GM19452 (cell line): ENCODE data around the gene IL1RAPL1.

Source experiments
- ATAC-seq: cut with Tn5 transposase; IDR thresholded peaks from one replicate; pipeline ENCODE4 v1.9.1; 2021; ENCODE audit not compliant: unreplicated experiment

IL1RAPL1 gene

DNA sequence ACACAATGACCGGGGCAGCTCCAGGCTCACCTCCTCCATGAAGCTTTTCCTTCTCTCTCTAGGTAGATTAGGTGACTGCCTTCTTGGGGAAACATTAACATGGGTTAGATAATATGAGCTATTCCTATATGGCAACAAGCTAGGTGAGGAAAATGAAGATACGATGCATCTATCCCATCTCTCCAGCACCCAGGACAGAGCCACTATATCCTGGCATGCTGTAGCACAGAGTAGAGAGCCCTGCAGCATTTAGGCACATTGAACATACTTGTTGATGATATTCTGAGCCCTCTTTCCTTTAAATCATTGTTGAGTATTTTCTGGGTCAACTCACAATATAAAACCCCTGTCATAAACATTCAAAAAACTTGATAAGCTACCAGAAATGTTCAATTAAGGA is 1133.9 kb downstream of the IL1RAPL1 start:
- ATAC-seq: no peak

DNA sequence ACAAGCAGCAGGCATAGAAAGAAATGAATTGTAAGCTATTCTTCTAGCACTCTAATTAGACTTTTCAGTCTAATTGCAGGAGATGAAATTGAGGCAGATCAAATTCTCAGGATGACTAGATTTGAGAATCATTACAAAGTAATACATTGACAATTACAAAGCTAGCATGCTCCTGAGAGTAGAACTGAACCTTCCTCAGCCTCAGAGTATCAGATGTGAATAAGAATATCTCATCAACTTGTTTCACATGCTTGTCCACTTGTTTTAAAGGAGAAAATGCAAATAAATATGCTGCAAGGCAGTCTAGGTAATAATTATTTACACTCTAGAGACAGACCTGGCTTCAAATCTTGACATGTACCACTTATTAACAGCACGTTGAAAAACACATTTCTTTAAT is 1137.1 kb downstream of the IL1RAPL1 start:
- no peak for ATAC-seq

DNA sequence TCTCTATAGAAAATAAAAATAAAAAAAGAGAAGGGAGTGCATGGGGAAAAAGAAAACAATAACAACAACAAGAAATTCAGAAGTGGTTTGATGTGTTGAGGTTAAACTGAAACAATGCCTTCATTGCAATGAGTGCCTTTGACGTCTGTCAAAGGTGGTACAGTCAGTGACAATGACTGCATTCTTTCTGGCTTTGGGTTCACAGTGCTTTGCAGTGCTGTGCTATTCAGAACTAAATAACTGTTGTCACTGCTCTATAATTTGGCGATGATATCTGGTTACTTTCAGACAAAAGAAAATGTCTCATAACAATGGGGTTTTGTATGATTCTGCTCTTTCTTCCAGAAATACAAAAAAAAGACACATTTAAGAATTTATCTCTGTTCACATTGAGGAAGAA is 1139.6 kb downstream of the IL1RAPL1 start:
- no peak for ATAC-seq

GRCh38 chrX:29728639-29729038 is 1141.4 kb downstream of the IL1RAPL1 start:
- ATAC-seq: no peak

DNA sequence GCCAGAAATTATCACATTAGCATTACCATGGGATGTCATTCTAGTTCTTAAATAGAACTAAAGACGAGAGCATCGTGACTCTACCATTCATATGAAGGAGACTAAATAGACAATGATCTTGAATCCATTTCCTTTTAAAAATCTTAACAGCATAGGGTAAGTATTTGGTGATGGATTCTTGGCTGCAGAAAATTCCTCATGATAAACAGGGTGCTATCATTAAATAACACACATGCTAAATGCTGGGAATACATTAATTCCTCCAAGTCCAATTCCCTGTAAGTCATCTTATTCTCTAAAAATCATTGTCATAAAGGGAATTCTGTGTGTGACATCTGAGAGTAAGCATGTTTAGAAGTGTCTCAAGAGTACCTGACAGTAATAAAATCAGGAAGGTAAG is 1157.7 kb downstream of the IL1RAPL1 start:
- no peak for ATAC-seq

DNA sequence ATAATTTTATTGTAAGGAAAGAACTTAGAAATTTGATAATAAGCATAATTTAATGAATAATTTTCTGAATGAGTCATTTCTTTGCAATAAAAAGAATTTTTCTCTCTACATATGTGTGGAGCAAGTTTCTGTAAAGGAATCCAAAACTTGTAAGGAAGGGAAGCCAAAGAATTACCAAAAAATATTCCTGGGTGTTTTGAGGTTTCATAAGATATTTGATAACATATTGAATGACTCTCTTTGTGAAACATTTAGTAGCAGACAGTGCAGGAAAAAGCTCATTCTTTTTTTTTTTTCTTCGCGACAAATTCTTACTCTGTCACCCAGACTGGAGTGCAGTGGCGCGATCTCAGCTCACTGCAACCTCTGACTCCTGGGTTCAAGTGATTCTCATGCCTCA is 1159.1 kb downstream of the IL1RAPL1 start:
- ATAC-seq: no peak

GRCh38 chrX:29762006-29762405 is 1174.8 kb downstream of the IL1RAPL1 start:
- ATAC-seq: no peak

GRCh38 chrX:29775890-29776289 is 1188.6 kb downstream of the IL1RAPL1 start:
- no peak for ATAC-seq

GRCh38 chrX:29787656-29788055 is 1200.4 kb downstream of the IL1RAPL1 start:
- ATAC-seq: no peak

DNA sequence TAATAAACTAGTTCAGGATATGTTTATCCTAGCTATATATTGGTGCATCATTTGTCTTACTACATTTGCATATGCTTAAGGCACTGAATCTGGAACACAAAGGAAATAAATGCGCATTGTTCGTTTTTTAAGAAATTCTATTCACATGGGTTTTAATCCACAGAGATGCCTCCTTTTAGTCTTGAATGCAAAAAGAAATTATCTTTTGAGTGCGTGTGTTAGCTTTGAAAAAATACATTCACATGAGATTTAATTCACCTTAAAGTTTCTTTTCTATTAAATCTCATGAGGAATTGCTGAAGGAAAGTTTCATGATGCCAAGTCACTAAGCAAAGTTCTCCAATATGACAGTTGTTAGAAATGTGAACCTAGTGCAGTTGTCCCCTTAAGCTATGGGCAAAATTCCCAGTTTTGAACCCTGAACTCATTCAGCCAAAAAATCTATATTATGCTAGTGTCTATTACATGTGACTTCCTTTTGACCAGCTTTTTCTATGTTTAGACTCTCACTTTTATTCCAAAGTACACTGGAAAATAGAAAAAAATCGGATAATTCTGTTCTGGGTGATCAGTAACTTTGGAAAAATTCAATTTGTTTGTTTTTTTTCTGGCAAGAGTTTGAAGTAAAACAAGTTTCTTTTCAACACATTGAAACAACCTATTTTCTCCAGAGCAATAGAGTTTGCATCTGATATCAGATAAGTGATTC is 1201.9 kb downstream of the IL1RAPL1 start:
- no peak for ATAC-seq

GRCh38 chrX:29792335-29792734 is 1205.1 kb downstream of the IL1RAPL1 start:
- ATAC-seq: no peak

DNA sequence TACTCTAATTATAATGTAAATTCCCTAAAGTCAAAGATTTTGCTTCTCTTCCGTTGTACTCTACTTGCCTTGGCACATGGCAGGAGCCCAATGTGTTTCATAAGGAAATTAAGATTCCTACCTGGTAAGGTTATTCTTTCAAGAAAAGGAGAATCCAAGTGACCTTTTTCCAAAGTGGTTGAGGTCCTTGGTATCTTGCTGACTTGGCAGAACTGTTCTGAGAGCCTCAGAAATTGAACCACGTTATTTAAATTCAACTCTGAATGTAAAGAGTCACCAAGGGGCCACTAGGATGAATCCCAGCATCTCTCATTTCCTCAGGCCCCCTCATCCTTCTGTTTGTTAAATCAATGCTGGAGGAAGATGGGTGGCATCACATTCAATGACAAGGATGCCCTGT is 1209.9 kb downstream of the IL1RAPL1 start:
- ATAC-seq: no peak

DNA sequence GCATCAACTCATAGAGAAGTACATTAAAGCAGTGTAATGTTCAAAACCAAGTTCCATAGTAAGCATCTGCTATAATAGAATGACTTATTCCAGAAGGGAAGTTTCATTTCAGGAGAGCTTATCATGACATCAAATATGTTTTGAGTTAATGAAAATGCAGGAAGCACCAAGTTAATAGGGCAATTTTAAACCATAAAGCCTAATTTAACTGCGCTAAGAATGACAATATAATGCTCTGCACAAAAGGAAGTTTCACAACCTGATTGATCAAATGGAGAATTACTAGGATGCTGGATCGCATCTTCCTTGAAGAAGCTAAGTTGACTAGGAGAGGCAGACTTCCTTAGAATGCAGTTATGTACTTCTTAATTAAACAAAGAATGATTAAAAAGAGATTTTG is 1211.2 kb downstream of the IL1RAPL1 start:
- no peak for ATAC-seq

DNA sequence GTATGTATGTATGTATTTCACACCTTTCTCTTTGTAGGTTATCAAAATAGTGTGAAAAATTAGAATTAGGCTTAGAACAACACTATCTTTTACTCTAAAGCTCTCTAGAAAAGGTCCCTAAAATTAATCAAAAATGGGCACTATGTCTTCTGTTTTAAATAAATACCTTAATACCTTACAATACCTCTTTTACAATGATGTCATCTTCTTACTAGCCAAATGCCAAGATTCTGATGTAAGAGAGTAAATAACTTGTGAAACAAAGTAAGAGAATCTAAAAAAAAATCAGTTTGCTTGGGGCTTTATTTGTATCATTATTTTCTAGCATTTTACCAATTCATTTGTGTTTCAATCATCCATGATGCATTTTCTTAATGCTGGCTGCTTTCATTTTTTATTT is 1225.9 kb downstream of the IL1RAPL1 start:
- no peak for ATAC-seq

DNA sequence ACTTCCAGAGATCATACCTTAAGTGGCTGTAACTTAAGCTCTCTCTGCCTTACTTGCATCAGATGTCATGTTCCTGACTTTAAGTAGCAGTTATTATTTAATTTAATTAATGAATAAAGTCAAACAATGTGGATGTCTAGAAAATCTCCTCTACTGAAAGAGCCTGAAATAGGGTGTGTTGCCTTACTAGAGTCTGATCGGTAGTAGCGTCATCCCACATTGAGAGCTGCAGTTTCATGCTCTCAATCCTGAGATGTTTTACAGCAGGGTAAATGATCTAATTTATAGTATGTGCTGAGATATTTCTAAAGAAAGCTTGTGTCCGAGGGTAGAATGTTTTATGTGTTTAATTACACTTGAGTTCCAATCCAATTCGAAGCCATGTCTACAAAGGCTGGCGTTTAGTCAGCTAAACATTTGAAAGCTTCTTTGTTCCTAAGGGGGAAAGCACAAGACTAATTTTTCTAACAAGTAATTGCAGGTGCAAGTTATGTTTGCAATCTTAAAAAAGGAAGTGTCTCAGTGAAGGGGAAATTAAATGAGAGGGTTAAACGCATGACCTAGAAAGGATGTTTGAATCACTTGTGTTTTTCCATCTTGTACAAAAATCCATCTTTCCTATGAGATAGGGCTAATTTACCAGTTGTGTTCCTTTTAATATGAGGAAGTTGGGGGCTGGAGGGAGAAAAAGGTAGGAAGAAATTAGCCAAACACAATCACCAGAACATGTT is 1237.1 kb downstream of the IL1RAPL1 start:
- no peak for ATAC-seq

DNA sequence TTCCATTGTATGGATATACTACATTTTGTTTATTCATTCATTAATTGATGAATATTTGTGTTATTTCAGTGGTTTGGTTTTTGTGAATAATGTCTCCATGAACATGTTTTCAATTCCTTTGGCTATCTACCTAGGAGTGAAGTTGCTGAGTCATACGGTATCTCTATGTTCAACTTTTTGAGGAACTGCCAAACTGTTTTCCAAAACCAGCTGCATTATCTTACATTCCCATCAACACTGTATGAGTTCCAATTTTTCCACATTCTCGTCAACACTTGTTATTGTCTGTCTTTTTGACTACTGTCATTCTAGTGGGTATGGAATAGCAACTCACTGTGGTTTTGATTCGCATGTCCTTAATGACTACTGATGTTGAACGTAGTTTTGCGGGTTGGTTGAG is 1239.5 kb downstream of the IL1RAPL1 start:
- no peak for ATAC-seq

- no peak for ATAC-seq
Observed at GRCh38 chrX:29834311-29834710, 1247.1 kb downstream of the IL1RAPL1 start.

DNA sequence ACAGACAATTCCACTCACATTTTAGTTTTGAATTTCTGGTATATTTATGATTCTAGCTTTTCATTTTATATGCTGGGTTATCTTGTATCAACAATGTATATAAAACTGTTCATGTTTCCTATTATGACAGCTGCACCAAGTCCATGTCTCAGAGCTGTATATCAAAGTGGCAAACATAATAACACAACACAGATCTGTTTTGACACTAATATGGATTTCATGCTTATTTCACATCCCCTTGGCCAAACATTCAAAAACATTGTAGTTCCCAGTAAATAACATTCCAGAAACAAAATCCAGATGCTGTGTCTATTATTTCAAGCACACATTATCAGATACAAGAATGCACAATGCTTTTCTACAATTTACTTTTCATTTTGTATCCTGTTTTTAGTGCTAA is 1247.5 kb downstream of the IL1RAPL1 start:
- no peak for ATAC-seq

DNA sequence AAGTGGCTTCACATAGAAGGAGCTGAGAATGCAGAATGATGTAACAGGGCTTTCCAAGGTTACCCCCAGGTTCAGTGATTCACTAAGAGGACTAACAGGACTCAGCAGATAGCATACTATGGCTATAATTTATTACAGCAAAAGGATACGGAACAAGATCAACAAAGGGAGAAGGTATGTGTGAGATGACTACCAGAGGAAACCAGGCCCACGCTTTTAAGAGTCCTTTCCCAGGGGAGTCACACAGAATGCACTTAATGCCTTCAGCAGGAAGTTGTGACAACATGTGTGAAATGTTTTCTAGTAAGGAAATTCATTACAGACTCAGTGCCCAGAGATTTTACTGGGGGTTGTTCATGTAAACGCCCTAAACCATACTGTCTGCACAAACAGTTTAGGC is 1254.5 kb downstream of the IL1RAPL1 start:
- no peak for ATAC-seq

DNA sequence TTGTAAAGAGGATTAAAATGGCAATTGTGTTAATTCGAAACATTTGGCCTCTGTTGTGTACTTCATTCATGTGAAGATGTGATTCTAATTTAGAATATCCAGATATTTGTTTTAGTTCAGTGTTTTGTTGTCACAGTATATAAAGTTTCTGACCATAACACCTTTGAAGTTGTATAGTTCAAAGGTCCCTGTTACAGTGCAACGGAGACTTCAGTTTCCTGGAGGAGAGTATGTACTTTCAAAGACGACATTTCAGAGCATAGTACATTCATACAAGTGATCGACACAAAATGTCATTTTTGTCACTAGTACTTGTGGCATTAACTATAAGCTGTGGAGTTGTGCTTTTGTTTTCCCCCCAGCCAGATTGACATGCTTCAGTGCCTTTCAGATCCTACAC is 1255.3 kb downstream of the IL1RAPL1 start:
- no peak for ATAC-seq

DNA sequence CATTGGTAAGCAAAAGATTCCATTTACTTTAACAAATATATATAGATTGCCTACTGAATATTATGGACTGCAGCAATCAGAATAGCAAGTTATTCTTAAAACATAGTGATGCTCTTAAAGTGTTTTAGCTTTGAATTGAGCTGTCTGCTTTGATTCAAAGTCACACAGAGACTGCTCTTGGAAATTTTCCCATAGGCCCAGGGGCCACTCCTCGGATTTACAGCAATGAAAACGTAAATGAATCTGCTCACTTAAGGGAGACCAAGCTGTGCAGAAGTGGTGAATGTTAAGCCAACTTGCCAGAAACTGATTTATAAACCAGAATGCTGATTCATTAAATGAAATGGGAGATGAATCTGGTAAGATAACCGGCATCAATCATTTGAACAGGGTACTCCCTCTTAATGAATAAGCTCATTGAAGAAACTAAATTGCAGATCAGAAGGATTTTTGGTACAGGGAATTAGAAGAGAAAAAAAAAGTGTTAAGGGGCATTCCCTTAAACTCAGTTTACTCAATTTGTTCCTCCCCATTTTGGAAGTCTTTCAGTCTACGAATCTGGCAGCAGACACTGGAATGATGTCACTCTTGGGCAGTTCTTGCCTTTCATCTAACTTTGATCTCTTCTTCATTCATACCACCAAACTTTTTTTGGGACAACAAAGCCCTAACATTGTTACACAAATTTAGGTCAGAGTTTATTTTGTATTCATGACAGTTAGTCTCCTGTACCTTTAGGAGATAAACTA is 1264.8 kb downstream of the IL1RAPL1 start:
- no peak for ATAC-seq

DNA sequence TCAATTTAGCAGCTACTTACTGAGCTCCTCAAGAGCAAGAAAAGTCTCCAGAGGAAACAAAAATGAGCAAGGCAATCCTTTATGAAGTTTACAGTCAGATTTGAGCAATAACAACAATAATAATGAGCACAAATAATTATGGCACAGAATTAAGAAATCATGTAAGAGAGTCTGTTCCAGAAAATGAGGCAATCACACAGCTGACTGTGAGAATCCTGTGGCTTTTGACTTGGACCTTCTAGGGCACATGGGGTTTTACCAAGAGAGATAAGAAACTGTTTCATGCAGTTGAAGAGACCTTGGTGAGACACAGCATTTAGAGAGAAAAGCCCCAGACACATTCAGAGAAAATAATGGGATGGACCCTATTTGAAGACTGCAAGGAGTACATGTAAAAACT is 1265.5 kb downstream of the IL1RAPL1 start:
- ATAC-seq: no peak
